GM23338 (cell line): Measurements from ENCODE around the gene RAPGEFL1. TPM values are rescaled to one million over a fixed set of nuclear protein-coding genes. Genes with fewer than 3 reads are reported as not detected.
A peak's percentile ranks its signal among the peaks of the same experiment; 100 is the strongest.

Experiments used
- ATAC-seq: fragments of 200-7000 bp; cut with Tn5 transposase; 3 replicates; pipeline ENCODE4 v1.9.1; 2020
- DNase-seq: peaks from one replicate; pipeline ENCODE4 v3.0.0-alpha.2; 2015; ENCODE audit warnings: low spot score
- H2AFZ ChIP-seq: fragments of 200-600 bp; sonication (generic); 2 replicates; pipeline ENCODE4 v1.8.0; 2016; ENCODE audit warnings: antibody characterized with exemption, mild to moderate bottlenecking, moderate library complexity
- H3F3A ChIP-seq: fragments of 200-600 bp; sonication (generic); replicated peaks from 2 replicates; pipeline ENCODE4 v1.8.0; 2017; ENCODE audit warnings: antibody characterized with exemption, mixed run types, low read depth
- H3K27ac ChIP-seq: fragments of 200-600 bp; sonication (generic); 2 replicates; pipeline ENCODE4 v1.6.1; 2016; ENCODE audit warnings: low read depth
- H3K27me3 ChIP-seq: fragments of 200-600 bp; sonication (generic); 2 replicates; pipeline ENCODE4 v1.8.0; 2016; ENCODE audit warnings: mild to moderate bottlenecking, mixed run types, moderate library complexity; ENCODE audit not compliant: insufficient read depth
- H3K36me3 ChIP-seq: fragments of 200-600 bp; sonication (generic); 2 replicates; pipeline ENCODE4 v1.8.0; 2016; ENCODE audit warnings: mild to moderate bottlenecking; ENCODE audit not compliant: insufficient read depth
- H3K4me1 ChIP-seq: fragments of 200-600 bp; sonication (generic); 2 replicates; pipeline ENCODE4 v1.8.0; 2016; ENCODE audit warnings: mild to moderate bottlenecking, moderate library complexity; ENCODE audit not compliant: insufficient read depth
- H3K4me2 ChIP-seq: fragments of 200-600 bp; sonication (generic); 2 replicates; pipeline ENCODE4 v1.7.1; 2017; ENCODE audit warnings: mixed run types
- H3K4me3 ChIP-seq: fragments of 200-600 bp; sonication (generic); 2 replicates; pipeline ENCODE4 v1.6.1; 2016; ENCODE audit warnings: mixed run types
- H3K79me2 ChIP-seq: fragments of 200-600 bp; sonication (generic); replicated peaks from 2 replicates; pipeline ENCODE4 v1.8.0; 2017; ENCODE audit warnings: mild to moderate bottlenecking; ENCODE audit not compliant: insufficient read depth
- H3K9me2 ChIP-seq: fragments of 200-600 bp; sonication (generic); 2 replicates; pipeline ENCODE4 v1.8.0; 2017; ENCODE audit not compliant: insufficient read depth
- H4K20me1 ChIP-seq: fragments of 200-600 bp; sonication (generic); replicated peaks from 2 replicates; pipeline ENCODE4 v1.8.0; 2017; ENCODE audit warnings: mild to moderate bottlenecking; ENCODE audit not compliant: insufficient read depth
- H3K27ac Mint-ChIP-seq: 2 replicates; pipeline ENCODE4 v1.8.0; 2020; ENCODE audit warnings: inconsistent platforms, mild to moderate bottlenecking, moderate library complexity, mixed read lengths
- H3K27me3 Mint-ChIP-seq: 3 replicates; pipeline ENCODE4 v1.8.0; 2022; ENCODE audit warnings: low read depth, mild to moderate bottlenecking, moderate library complexity, mixed read lengths, inconsistent platforms; ENCODE audit not compliant: insufficient read depth, poor library complexity
- H3K36me3 Mint-ChIP-seq: 3 replicates; pipeline ENCODE4 v1.8.0; 2021; ENCODE audit warnings: low read depth, mild to moderate bottlenecking, inconsistent platforms, moderate library complexity, mixed read lengths
- H3K4me1 Mint-ChIP-seq: 3 replicates; pipeline ENCODE4 v1.8.0; 2020; ENCODE audit warnings: mild to moderate bottlenecking, inconsistent platforms, mixed read lengths
- H3K4me3 Mint-ChIP-seq: 3 replicates; pipeline ENCODE4 v1.8.0; 2021; ENCODE audit warnings: moderate library complexity, mild to moderate bottlenecking, inconsistent platforms, mixed read lengths
- H3K9me3 Mint-ChIP-seq: 3 replicates; pipeline ENCODE4 v1.8.0; 2020; ENCODE audit warnings: moderate library complexity, mild to moderate bottlenecking, inconsistent platforms, mixed read lengths
- EZH2 ChIP-seq: fragments of 200-600 bp; sonication (generic); IDR thresholded peaks from one replicate; pipeline ENCODE4 v1.8.0; 2017; ENCODE audit warnings: antibody characterized with exemption, mild to moderate bottlenecking, low read depth; ENCODE audit not compliant: unreplicated experiment
- JUNB ChIP-seq: IDR thresholded peaks from one replicate; pipeline ENCODE4 v1.6.1; 2016; ENCODE audit warnings: antibody characterized with exemption; ENCODE audit not compliant: unreplicated experiment
- POLR2AphosphoS5 ChIP-seq: IDR thresholded peaks from 2 replicates; pipeline ENCODE4 v1.6.1; 2016; ENCODE audit warnings: antibody characterized with exemption, low read depth
- ZNF114 ChIP-seq: fragments of 250-450 bp; sonication (Bioruptor Pico); IDR thresholded peaks from 2 replicates; pipeline ENCODE4 v1.5.0; 2020; ENCODE audit warnings: mild to moderate bottlenecking, moderate library complexity
- ZNF462 ChIP-seq: fragments of 250-450 bp; sonication (Bioruptor Pico); IDR thresholded peaks from 2 replicates; pipeline ENCODE4 v1.5.0; 2020; ENCODE audit warnings: mild to moderate bottlenecking, moderate library complexity
- polyA plus RNA-seq: library from polyadenylated mRNA; unstranded; fragments of >200 nt; fragmentation: Nextera tagmentation; extraction: Ambion mirVana; gene quantifications from 2 replicates; pipeline ENCODE4 v1.2.1, GENCODE V29; 2016
- total RNA-seq: library from RNA; depleted of rRNA; stranded (reverse); fragments of >200 nt; shearing (Covaris generic); gene quantifications from 2 replicates; pipeline ENCODE4 v1.2.3, GENCODE V29; 2014
- TF ChIP-seq, protein P1 (sequence below): IDR thresholded peaks from one replicate; pipeline ENCODE4 v1.6.1; 2018; ENCODE audit warnings: antibody characterized with exemption; ENCODE audit not compliant: unreplicated experiment
- TF ChIP-seq, protein P2 (sequence below), 2 experiments: fragments of 200-600 bp in 1 of 2; sonication (generic) in 1 of 2; conservative IDR thresholded peaks; 2 replicates each; pipeline versions ENCODE4 v1.5.1 to v1.6.1; 2016 to 2017; ENCODE audit warnings: antibody characterized with exemption in 2 of 2, low read depth in 2 of 2, mild to moderate bottlenecking in 2 of 2, moderate library complexity in 1 of 2

The RAPGEFL1 gene
- total and polyA plus RNA-seq, 2 experiments from 2014 or later: 6.7 to 14.0 TPM

DNA sequence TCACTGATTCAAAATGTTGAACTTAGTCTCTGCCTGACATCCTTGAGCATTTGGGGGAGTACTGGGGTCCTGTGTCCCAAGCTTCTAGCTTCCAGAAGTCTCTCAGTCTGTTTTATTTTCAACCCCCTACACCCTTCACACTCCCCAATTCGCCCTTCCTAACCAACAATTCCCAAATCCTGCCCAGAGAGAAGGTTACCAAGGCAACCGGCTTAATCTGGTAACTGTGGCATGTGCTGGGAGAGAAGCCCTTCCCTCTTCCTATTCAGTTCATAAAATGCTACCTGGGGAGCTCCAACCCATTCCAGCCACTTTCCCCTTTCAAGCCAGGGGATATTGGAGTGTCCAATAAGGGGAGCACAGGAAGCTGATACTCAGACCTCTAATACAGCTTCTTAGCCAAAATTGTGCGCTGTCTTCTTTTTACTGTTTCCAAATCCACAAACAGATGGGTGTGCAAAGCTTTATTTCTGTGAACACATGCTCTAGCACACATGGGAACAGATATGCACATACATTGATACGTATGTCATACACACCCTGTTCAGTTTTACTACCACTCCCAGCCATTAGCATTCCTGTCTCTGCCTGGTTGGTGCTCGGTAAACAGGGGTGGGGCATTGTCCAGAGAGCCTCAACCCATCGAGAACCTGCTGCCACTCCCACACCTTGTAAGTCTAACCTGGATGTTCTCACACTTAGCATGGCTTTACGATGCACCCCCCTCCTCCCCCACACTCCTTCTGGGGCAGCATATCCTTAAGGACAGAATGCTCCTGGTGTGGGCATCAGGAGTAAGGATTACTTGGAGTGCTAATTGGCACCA is 1.1 kb upstream of the RAPGEFL1 start (continued):
- TF ChIP-seq ZNF462: no peak
- no peak for TF ChIP-seq JUNB

DNA sequence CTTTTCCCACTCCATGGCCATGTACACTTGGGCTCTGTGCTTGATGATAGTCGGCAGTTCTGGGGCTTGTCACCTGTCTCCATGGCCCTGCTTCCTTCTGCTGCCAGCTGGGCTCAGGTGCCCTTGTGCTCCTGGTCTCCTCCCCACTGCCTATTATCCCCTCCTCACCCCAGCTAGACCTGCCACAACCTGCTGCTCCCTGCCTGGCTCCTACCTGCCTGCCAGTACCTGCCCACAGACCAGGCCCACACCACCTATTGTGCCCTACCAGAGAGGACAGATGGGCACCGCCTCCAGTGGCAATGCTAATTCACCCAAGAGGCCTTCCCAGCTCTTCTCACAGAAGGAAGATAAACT is 538 bp upstream of the RAPGEFL1 start:
- H3K4me3 ChIP-seq: peak overlapping the region; percentile 90; the same call in 1 of the 2 replicates
- H2AFZ ChIP-seq: no peak overlapping the region
- no peaks in the 10 kb centered on the region for H3K79me2 ChIP-seq
- TF ChIP-seq, protein P1, sequence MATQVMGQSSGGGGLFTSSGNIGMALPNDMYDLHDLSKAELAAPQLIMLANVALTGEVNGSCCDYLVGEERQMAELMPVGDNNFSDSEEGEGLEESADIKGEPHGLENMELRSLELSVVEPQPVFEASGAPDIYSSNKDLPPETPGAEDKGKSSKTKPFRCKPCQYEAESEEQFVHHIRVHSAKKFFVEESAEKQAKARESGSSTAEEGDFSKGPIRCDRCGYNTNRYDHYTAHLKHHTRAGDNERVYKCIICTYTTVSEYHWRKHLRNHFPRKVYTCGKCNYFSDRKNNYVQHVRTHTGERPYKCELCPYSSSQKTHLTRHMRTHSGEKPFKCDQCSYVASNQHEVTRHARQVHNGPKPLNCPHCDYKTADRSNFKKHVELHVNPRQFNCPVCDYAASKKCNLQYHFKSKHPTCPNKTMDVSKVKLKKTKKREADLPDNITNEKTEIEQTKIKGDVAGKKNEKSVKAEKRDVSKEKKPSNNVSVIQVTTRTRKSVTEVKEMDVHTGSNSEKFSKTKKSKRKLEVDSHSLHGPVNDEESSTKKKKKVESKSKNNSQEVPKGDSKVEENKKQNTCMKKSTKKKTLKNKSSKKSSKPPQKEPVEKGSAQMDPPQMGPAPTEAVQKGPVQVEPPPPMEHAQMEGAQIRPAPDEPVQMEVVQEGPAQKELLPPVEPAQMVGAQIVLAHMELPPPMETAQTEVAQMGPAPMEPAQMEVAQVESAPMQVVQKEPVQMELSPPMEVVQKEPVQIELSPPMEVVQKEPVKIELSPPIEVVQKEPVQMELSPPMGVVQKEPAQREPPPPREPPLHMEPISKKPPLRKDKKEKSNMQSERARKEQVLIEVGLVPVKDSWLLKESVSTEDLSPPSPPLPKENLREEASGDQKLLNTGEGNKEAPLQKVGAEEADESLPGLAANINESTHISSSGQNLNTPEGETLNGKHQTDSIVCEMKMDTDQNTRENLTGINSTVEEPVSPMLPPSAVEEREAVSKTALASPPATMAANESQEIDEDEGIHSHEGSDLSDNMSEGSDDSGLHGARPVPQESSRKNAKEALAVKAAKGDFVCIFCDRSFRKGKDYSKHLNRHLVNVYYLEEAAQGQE: no peak
- TF ChIP-seq, protein P2, sequence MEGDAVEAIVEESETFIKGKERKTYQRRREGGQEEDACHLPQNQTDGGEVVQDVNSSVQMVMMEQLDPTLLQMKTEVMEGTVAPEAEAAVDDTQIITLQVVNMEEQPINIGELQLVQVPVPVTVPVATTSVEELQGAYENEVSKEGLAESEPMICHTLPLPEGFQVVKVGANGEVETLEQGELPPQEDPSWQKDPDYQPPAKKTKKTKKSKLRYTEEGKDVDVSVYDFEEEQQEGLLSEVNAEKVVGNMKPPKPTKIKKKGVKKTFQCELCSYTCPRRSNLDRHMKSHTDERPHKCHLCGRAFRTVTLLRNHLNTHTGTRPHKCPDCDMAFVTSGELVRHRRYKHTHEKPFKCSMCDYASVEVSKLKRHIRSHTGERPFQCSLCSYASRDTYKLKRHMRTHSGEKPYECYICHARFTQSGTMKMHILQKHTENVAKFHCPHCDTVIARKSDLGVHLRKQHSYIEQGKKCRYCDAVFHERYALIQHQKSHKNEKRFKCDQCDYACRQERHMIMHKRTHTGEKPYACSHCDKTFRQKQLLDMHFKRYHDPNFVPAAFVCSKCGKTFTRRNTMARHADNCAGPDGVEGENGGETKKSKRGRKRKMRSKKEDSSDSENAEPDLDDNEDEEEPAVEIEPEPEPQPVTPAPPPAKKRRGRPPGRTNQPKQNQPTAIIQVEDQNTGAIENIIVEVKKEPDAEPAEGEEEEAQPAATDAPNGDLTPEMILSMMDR (conservative IDR thresholded peaks at IDR 0.05; ENCODE audit: low read depth in 2 of 2): no peak
- no peak for TF ChIP-seq ZNF114 (CRISPR knock-in tag)
- no peak for TF ChIP-seq EZH2
- no peak for TF ChIP-seq POLR2AphosphoS5

More for the DNA sequence above, 538 bp upstream of the RAPGEFL1 start:
- DNase-seq: no peak
- H3K9me2 ChIP-seq: no peaks in the 10 kb centered on the region
- H3K36me3 ChIP-seq: peaks cover 4% of the 10 kb centered on the region; the same call in 1 of the 2 replicates
- H3K27ac ChIP-seq: 0 out of 2 replicates have a peak overlapping the region, but pooled peaks have one; percentile 45
- no peaks in the 10 kb centered on the region for H3K27me3 ChIP-seq
- peak overlapping the region; percentile 62 for H3K4me3 Mint-ChIP-seq
- peaks cover 34% of the 10 kb centered on the region for H3K36me3 Mint-ChIP-seq
- H4K20me1 ChIP-seq: peaks cover 8% of the 10 kb centered on the region; the same call in 1 of the 2 replicates
- H3K27me3 Mint-ChIP-seq: peaks cover 15% of the 10 kb centered on the region
- H3K27ac Mint-ChIP-seq: no peak overlapping the region
- peaks cover 32% of the 10 kb centered on the region for H3K4me1 Mint-ChIP-seq
- no peaks in the 10 kb centered on the region; the same call in 1 of the 2 replicates for H3K4me1 ChIP-seq
- H3K9me3 Mint-ChIP-seq: no peaks in the 10 kb centered on the region; the same call in 2 of the 3 replicates
- ATAC-seq: peak; percentile 3
- H3F3A ChIP-seq: peaks cover 12% of the 10 kb centered on the region; the same call in 1 of the 2 replicates
- H3K4me2 ChIP-seq: peak overlapping the region; percentile 99
